HG02852 (cell line): ENCODE data around the gene GRK3.
A peak's percentile ranks its signal among the peaks of the same experiment; 100 is the strongest.
"Not testable (repeated sequence)": the region's sequence is repeated elsewhere in the genome, so short reads cannot be mapped to it uniquely, and the experiment has no call there.

Experiments used
- ATAC-seq: cut with Tn5 transposase; IDR thresholded peaks from one replicate; pipeline ENCODE4 v1.9.1; 2021; ENCODE audit warnings: mild to moderate bottlenecking, moderate library complexity; ENCODE audit not compliant: unreplicated experiment

GRK3 gene

DNA sequence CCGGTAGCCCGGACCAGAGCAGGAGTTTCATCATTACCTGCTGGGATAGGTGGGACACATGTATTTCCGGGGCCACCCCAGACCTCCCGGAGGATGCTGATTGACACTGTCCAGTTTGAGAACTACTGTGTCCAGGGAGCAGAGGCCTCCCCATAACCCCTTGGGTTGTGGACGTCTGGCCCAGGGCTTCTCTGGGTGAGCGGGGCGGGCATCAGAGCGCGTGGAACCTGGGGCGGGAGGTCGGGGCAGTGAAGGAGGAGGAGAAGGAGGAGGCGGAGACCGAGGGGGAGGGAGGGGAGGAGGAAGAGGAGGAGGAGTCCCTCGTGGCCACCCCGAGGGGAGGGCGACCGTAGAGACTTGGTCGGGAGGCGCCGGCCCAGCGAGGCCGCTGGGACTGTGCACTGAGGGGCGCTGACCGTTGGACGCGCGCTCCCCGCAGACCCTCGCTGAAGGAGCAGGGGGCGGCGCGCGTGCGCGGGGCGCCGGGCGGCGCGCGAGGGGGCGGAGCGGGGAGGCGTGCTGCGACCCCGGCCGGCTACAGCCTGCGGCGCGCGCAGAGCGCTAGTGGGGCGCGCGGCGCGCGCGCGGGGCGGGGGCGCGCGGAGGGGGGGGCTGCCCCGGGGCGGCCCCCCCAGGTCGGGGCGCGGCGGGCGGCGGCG, at the start of gene GRK3:
Gene GRK3 (plus strand): TSS at position 356 of the 659 bp plus-strand sequence. CDS start 366 bp downstream, outside the sequence.
- peak; percentile 44 for ATAC-seq

DNA sequence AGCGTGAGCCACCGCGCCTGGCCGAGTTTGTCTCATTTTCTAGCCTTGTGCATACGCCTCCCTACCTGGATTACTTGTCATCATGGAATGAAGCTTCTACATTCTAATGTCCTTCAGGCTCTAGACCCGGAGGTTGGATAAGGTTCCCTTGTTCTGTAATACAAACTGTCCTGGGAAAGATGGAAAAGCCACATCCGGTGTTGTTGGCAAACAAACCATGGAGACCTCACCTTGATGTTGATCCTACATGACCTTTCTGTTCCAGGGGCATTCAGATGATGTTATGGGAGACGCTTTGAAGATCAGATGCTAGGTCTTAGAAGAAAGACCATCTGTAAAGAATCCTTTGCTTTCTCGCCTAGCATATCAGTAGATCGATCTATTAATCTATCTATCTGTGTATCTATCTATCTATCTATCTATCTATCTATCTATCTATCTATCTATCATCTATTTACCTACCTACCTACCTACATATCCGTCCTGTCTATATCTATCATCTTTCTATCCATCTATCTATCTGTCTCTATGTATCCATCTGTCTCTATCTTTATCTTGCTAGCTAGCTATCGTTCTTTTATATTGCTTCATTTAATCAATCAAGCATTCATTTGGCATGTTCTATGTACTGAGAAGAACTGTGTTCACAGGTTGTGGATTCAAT, 46.3 kb upstream of the GRK3 start:
- no peak for ATAC-seq

GRCh38 chr22:25525376-25525775, 39.1 kb upstream of the GRK3 start:
- no peak for ATAC-seq

- ATAC-seq = not testable (repeated sequence)
Observed at GRCh38 chr22:25525804-25526584, 38.5 kb upstream of the GRK3 start.

DNA sequence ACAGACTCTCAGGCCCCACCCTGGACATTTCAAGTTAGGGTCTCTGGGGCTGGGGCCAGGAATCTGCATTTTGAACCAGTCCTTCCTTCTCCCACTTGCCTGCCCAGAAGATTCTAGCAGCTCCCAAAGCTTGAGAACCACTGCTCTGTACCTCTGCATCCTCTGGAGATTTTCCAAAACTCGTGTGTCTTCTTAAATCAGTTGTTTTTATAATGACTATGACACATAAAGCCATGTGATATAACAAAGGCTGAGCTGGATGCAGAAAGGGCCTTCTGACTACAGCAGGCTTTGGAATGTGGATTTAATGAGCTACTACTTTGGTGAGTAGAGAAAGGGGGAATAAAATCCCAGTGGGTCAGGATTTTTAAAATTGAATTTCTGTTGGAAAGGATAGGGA, 37.5 kb upstream of the GRK3 start:
- not testable (repeated sequence) for ATAC-seq

GRCh38 chr22:25528068-25528467, 36.4 kb upstream of the GRK3 start:
- not testable (repeated sequence) for ATAC-seq

DNA sequence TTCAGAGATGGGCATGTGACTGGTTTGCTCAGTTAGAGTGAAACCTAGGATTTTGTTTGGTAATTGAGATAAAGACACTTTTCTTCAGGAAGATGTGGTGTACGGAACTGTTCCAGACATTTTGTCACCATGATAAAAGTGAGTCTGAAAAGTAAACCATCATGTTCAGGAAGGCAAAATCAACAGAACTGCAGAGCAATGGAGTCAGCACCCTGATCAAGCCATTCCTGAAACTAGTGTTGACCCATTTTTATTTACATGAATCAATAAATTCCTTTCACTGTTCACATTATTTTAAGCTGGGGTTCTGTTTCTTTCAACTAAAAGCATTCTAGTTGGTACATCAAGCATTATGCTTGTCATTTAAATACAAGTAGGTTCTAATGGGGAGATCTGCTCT, 35.4 kb upstream of the GRK3 start:
- not testable (repeated sequence) for ATAC-seq

DNA sequence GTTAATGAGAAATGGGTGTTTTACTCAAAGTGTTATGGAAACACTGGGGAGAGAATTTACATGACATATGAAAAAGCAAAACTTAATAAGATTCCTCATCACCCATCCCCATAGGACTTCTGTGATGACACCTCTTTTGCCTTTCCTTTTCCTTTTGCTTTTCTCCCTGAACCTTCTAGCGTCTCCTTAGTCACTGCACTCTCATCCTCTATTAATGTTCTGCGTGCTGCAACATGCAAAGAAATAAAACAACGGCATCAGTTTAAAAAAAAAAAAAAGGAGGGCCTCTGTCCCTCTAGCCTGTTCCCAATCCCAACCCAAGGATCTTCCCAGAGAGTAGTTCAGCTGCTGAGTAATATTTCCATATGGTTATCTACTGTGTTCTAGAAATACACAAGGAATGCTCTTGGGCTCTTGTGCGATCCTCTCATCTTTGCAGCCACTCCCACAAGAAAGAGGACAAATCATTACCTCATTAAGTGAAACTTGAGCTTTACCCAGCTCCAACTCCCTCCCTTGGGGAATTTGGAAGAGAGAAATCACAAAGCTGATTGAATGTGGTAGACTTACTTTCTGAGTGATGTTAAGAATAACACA, 34.8 kb upstream of the GRK3 start:
- not testable (repeated sequence) for ATAC-seq

DNA sequence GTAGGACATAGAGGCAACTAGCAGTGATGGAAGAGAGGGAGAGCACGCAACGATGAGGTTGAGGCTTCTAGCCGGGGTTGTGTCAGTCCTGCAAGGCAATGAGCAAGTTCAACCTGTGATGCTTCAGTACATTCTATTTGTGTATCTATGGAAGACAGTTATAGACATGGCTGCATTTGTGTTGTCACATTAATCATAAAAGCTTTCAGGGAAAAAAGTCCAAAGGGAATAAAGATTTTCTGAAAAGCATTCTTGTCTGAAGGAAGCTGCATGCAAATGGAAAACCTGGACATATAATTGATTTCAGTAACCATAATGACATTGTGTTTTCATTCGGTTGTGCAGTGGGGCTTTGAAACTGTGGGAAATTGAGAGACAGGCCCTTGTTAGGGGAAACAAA, 32.8 kb upstream of the GRK3 start:
- not testable (repeated sequence) for ATAC-seq

DNA sequence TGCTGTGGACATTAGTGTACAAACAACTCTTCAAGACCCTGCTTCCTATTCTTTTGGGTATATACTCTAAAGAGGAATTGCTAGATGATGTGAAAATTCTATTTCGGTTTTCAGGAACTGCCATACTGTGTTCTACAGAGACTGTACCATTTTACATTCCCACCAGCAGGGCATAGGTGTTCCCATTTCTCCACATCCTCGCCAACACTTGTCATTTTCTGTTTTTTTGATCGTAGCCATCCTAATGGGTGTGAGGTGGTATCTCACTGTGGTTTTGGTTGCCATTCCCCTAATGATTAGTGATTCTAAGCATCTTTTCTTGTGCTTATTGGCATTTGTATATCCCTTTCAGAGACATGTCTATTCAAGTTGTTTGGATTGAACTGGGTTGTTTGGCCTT, 29.8 kb upstream of the GRK3 start:
- no peak for ATAC-seq

GRCh38 chr22:25536589-25536988, 27.9 kb upstream of the GRK3 start:
- ATAC-seq = no peak

DNA sequence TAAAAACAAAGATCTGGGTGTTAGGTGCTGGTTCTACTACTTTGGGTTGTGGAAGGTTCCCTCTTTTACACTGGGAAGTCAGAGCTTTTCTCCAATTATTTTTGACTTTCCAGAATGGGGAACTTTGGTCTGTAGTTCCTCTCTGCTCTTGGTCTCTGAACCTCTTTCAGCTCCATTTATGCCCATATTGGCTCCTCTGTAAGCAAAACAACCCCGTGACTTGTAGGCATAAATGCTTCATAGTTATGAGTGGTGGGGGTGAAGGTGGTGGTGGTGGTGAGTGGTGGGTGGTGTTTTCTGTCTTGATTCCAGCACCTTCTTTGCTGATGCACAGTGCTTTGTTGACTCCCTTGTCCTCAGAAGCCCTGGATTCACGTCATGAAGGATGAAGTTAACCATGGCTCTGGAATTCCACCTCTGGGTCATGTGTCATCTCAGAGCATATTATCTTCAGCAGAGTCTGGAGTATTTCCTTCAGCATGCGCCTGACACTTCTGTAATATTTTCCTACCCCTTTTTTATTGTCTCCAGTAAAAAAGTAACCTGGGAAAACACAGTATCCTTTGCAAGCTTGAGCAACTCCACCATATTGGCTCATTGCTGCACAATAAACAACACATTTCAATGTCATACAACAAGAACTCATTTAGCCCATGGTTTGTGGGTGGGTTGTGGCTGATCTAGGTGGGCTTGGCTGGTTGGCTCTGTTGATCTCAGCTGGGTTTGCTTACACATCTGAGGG, 24.1 kb upstream of the GRK3 start:
- no peak for ATAC-seq

- no peak for ATAC-seq
Observed at GRCh38 chr22:25540908-25541660, 23.4 kb upstream of the GRK3 start.

DNA sequence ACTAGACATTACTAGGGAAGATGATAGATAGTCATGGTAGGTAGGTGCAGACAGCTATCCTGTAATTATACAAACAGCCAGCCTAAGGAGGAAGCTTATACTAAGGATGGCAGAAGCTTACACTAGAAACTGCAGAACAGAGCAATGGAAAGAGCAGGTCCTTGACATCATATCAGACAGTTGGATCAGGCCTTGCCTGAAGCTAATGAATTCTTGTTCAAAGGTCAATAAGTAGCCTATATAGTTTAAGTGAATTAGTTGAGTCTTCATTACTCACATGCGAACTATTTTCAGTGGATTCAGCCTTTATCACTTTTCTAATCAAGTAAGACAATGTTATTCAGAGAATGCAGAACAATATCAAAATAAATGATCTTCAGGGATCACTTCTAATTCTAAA, 22.3 kb upstream of the GRK3 start:
- ATAC-seq = no peak

DNA sequence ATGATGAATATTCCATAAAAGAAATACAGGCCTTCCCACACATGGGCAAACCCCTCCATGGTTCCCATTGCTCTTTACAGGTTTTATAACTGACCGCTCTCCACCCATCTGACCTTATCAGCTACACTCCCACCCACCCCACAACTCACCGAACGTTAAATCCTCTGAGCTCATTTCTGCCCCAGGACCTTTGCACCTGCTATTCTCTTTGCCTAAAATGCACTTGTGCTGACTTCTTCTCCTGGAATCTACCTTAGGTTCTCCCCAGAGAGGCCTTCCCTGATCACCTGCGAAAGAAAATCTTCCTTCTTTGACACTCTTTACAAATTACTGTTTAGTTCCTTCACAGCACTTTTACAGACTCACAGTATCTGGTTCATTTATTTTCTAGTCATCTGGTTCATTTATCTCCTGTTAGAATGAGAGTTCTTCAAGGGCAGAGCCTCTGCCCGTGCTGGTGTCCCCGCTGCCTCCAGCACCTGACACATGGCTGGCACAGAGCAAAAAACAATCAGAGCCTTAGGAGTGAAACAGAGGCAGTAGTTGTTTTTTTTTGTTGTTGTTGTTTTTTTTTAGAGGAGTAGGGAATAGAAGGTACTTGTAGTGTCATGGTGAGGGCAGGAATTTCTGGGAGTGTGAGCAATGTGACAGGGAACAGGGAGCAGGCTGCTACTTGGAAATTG, 21.6 kb upstream of the GRK3 start:
- ATAC-seq = no peak

GRCh38 chr22:25545146-25545545, 19.3 kb upstream of the GRK3 start:
- no peak for ATAC-seq

DNA sequence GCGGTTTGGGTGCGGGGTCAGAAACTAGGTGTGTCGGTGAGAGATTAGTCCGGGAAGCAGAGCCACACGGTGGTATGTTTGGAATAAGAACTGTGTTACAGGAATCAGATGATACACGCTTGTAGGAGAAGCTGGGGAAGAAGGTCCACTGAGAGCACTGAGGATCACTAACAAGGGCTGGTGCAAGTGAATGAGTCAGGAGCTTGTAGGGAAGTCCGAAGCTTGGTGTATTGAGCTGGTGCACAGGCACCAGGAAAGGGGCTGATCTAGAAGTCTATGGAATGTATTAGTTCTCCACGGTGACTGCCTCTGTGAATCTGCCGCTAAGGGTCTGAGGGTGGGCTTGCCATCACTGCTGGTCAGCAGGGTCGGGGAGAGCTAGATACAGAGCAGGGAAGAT, 18.8 kb upstream of the GRK3 start:
- ATAC-seq = no peak

DNA sequence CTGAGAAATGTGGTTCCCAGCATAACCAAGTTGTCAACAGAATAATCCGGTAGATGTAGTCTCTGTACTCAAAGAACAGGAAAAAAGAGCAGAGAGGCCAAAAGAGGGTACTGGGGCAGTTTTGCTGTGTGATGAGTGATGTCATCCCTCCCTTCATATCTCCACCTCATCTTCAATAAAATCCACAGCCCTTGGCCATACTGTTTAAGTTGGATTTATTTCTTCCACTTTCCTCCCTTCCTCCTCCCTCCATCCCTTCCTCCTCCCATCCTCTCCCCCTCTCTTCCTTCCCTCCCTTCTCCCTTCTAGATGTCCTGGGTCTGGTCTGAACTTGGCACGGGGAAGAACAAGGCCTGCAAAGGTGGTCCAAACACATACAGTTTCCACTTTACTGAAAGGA, 18.2 kb upstream of the GRK3 start:
- ATAC-seq = no peak

GRCh38 chr22:25546751-25547150, 17.7 kb upstream of the GRK3 start:
- no peak for ATAC-seq
